ENCODE data around the gene NCDN. TPM values are rescaled to one million over a fixed set of nuclear protein-coding genes. Genes with fewer than 3 reads are reported as not detected.

NCDN gene
- total RNA-seq, 1 donor from 2014 or later = 10.6 TPM

- ATAC-seq = no peak
Observed at GRCh38 chr1:35590476-35591040, 33.0 kb downstream of the NCDN start.

DNA sequence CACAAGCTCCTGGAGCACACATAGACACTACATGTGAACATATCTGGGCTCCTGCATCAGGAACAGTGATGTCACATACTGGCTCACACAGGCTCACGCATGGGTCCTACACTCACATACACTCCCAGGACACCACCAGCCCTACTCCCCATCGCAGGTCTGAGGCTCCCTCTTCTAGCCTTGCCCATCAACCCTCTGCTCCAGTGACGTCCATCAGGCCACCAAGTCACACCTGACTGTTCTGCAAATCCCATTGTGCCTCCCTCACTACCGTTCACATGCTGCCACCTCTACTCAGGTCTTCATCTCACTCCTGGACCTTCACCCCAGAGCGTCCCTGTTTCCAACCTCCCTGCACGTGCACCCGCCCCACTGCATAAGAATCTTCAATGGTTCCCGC, 33.6 kb downstream of the NCDN start:
- no peak for ATAC-seq

GRCh38 chr1:35592991-35593769, 35.6 kb downstream of the NCDN start:
- peak; percentile 22 for ATAC-seq

DNA sequence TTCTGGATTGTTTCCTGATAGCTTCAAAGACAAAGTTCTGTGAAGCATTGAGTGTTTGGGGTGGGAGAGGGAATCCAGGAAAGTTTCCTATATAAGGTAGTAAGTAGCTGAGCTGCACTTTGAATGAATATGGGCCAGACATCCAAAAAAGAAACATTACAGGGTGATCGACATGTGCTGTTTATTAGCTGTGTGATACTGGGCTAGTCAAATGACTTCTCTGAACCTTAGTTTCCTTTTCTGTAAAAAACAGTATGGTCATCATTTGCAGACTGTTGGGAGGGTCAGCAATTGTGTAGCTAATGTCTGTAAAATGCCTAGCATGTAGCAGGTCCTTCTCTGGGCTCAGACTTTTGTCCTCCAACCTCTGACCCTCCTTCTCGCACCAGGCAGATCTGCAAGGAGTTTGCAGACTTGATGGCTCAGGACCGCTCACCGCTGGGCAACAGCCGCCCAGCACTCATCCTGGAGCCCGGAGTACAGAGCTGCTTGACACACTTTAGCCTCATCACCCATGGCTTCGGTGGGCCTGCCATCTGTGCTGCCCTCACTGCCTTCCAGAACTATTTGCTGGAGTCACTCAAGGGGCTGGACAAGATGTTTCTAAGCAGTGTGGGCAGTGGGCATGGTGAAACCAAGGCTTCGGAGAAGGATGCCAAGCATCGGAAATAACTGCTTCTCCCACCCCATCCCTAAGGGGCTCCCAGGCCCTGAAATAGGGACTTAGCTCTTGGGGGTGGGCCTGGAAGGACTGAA, 36.6 kb downstream of the NCDN start:
- ATAC-seq = no peak

- no peak for ATAC-seq
Observed at GRCh38 chr1:35595684-35596083, 38.1 kb downstream of the NCDN start.

DNA sequence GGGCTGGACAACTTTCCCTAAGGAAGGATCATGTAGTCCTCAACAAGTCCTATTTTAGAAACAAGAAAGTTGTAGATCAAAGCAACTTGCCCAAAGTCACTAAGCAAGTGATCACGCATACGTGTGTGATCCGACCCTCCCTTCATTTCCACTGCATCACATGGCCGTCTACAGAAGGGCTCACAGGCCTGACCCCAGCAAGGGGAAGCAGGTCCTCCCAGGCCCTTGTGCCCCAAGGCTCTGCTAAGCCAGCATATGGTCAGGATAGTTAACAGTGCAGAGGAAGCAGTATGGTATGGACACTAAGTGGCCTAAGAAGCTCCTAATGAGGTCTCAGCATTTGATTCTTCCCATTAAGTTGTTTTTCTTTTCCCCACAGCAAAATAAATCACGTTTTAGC, 40.3 kb downstream of the NCDN start:
- ATAC-seq = no peak

DNA sequence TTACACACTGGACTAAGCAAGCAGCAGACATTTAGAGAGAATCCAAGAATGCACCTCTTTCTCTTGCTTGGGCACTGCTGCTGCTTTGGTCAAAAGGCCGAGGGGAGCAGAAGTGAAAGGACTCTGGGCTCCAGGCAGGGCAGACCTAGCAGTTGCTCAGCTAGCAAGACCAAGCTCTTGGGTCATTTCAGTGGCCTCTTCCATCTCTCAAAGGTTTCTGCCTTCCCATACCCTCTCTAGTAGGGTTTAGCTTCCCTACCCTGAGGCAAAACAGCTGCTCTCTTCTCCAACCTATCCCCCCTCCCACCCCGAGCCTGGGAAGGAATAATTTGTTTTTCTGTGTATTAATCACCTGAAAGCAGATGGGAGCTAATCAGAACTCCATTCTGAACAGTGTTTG, 41.3 kb downstream of the NCDN start:
- ATAC-seq = no peak

GRCh38 chr1:35599411-35599810, 41.8 kb downstream of the NCDN start:
- no peak for ATAC-seq

- no peak for ATAC-seq
Observed at GRCh38 chr1:35600593-35600992, 43.0 kb downstream of the NCDN start.

- no peak for ATAC-seq
Observed at GRCh38 chr1:35603468-35603867, 45.9 kb downstream of the NCDN start.

DNA sequence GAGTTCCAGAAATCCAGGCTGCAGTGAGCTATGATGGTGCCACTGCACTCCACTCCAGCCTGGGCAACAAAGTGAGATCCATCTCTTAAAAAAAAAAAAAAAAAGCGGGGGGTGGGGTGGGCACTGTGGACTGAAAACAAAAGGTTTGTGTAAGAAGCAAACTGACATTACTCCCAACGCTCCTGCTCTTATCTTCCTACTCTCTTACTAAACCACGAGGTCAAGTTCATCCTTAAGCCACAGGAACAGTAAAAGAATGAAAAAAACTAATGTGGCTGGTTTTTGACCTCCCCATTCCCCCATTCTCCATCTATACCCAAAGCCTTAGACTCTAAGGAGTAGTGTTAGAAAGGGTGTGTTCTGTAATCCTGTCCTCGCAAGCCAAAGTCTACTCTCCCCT, 46.3 kb downstream of the NCDN start:
- no peak for ATAC-seq

DNA sequence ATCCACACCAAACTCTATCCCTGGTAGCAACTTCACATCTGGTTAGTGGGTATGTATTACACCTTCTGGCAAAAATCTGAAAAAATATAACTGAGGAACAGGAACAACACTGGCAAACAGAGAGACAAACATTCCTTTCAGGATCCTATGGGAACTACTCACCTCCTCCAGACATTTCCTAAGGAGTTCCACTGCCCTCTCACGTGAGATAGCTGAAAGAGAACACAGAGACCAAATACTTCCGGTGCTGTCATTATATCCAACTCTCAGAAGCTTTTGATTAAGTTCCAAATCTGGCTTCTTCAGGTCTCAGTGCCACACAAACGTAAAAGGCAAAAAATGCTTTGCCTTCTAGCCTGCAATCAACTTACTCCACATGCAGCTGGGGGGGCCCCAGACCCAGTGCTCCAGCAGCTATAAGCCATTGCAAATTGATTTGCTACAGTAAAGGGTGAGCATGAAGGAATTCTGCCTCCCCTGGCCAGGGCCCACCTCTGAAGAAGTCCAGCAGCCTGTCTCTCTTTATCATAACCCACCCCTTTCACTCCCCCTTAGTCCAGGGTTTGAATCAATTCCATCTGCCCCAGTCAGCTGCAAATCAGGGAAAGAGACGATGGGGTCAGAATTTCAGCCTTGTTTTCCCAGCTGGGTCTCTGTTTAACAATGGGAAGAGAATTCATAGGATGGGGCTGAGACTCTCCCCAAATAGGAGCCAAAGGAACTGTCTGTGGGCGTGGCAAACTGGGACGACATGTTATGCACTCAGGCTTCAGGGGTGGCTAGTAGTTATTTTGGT, 47.7 kb downstream of the NCDN start:
- no peak for ATAC-seq

DNA sequence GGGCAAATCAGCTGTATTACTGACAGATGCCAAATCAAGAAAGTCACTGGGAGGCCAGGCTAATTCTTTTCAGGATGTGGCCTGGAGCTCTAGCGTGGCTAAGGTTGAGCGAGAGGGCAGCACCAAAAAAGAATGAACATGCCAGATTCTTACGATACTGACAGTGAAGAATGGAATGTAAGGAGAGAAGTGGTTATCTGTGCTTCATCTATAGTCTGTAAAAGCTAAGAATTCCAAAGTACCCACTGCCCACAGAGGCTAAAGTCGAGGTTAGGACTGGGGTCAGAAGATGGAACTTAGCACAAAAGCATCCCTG, 48.2 kb downstream of the NCDN start:
- no peak for ATAC-seq

GRCh38 chr1:35611655-35612054, 54.1 kb downstream of the NCDN start:
- no peak for ATAC-seq

DNA sequence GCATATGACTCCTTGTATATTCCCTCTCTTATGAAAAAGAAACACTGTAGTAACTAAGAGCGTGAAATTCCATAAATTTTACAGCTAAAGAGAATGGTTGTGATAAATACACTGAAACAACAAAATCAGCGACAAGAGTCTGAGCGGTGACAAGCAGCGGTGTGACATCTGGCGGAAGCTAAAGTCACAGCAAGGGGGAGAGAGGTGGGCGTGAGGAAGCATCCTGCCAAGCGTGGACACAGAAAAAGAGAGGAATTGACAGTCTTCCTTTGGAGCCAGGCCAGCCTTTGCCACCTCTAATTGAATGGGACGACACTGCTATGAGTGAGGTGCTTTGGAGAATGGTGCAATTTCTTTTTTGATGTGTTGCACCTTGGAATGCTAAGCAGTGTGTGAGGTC, 57.8 kb downstream of the NCDN start:
- no peak for ATAC-seq

Other genes with a start within 250 kb of the NCDN start
- gene KIAA0319L, start 396 bp upstream of the NCDN start, total RNA-seq = 28.2 TPM
- 1.1 TPM for gene TFAP2E, start 15.5 kb downstream of the NCDN start, total RNA-seq
- 54.6 TPM for gene PSMB2, start 83.7 kb downstream of the NCDN start, total RNA-seq
- 1.4 TPM for gene C1orf216, start 161.1 kb downstream of the NCDN start, total RNA-seq
- 4.1 TPM for gene CLSPN, start 212.2 kb downstream of the NCDN start, total RNA-seq